ENCODE results near the gene POMC. TPM values are rescaled to one million over a fixed set of nuclear protein-coding genes. Genes with fewer than 3 reads are reported as not detected.

Gene POMC
- total and polyA plus RNA-seq, 12 donors = 0.75 to 115 (median 10.0) TPM

- no peak overlapping the region for H3K27ac ChIP-seq
- H3K4me3 ChIP-seq = no peak overlapping the region
- H3K4me1 ChIP-seq (replicated peaks in 1 of 2) = no peaks in the 10 kb centered on the region
- WGBS, 4 donors = 82 to 89% (median 83%) methylated on average over 4 of the region's 4 CpGs
- intact Hi-C loops (cut with DNase I) = loop anchor here (5.0 kb wide), 2 partner anchors 84 to 149 kb away; partner anchors contain the start of gene EFR3B (in 1 of the 2)
- H3K36me3 ChIP-seq (replicated peaks in 1 of 2) = no peaks in the 10 kb centered on the region
- TF ChIP-seq, protein P1, sequence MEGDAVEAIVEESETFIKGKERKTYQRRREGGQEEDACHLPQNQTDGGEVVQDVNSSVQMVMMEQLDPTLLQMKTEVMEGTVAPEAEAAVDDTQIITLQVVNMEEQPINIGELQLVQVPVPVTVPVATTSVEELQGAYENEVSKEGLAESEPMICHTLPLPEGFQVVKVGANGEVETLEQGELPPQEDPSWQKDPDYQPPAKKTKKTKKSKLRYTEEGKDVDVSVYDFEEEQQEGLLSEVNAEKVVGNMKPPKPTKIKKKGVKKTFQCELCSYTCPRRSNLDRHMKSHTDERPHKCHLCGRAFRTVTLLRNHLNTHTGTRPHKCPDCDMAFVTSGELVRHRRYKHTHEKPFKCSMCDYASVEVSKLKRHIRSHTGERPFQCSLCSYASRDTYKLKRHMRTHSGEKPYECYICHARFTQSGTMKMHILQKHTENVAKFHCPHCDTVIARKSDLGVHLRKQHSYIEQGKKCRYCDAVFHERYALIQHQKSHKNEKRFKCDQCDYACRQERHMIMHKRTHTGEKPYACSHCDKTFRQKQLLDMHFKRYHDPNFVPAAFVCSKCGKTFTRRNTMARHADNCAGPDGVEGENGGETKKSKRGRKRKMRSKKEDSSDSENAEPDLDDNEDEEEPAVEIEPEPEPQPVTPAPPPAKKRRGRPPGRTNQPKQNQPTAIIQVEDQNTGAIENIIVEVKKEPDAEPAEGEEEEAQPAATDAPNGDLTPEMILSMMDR (IDR thresholded peaks at IDR 0.05) = no peak
- no peak for TF ChIP-seq POLR2A (IDR thresholded peaks at IDR 0.05)
- no peak for DNase-seq
- H3K27me3 ChIP-seq = peaks cover under 1% of the 10 kb centered on the region
- no peaks in the 10 kb centered on the region for H3K9me3 ChIP-seq (replicated peaks in 1 of 3)
These were observed 42.4 kb downstream of the POMC start for GRCh38 chr2:25125976-25126375.

- Histone ChIP-seq H3K4me1 (replicated peaks in 1 of 2) (no peaks in the 10 kb centered on the region), H3K36me3 (replicated peaks in 1 of 2) (no peaks in the 10 kb centered on the region), H3K27ac (no peak overlapping the region), H3K9me3 (replicated peaks in 1 of 3) (no peaks in the 10 kb centered on the region), H3K27me3 (no peaks in the 10 kb centered on the region), H3K4me3 (no peak overlapping the region)
- TF ChIP-seq, protein P1 (IDR thresholded peaks at IDR 0.05) = no peak
- TF ChIP-seq POLR2A (IDR thresholded peaks at IDR 0.05) = no peak
- intact Hi-C loops (cut with DNase I) = loop anchor here (5.0 kb wide), 2 partner anchors 83 to 148 kb away; partner anchors contain the start of gene EFR3B (in 1 of the 2)
- DNase-seq = no peak
- WGBS, 4 donors = 86 to 94% (median 88%) methylated on average over 4 to 7 of the region's 7 CpGs
These were observed 43.2 kb downstream of the POMC start for GRCh38 chr2:25125189-25125588.

DNA sequence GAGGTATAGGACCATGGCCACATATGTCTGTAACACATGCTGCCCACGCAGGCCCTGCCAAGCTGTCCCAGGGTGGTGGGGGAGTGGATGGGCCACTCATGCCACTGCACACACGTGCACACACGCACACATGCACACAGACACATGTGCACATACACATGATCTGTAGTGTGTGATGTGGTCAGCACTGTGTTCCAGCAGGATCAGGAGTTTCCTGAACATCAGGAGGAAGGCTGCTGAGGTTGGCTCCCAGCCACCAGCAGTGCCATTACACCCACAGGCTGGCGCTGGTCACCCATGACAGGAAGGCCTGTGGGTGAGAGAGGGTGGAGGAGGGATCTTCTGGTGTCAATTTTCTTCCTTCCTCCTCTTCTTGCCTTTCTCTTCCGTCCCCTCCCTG is 44.7 kb downstream of the POMC start:
- intact Hi-C loops (cut with DNase I) = no loop called here
- TF ChIP-seq POLR2A (IDR thresholded peaks at IDR 0.05) = no peak
- TF ChIP-seq, protein P1 (IDR thresholded peaks at IDR 0.05) = no peak
- H3K27ac ChIP-seq = no peak overlapping the region
- no peaks in the 10 kb centered on the region for H3K27me3 ChIP-seq
- DNase-seq = no peak
- no peaks in the 10 kb centered on the region for H3K36me3 ChIP-seq (replicated peaks in 1 of 2)
- no peaks in the 10 kb centered on the region for H3K4me1 ChIP-seq (replicated peaks in 1 of 2)
- H3K9me3 ChIP-seq (replicated peaks in 1 of 3) = no peaks in the 10 kb centered on the region
- no peak overlapping the region for H3K4me3 ChIP-seq
- WGBS, 4 donors = 66 to 86% (median 79%) methylated on average over 2 to 5 of the region's 5 CpGs

DNA sequence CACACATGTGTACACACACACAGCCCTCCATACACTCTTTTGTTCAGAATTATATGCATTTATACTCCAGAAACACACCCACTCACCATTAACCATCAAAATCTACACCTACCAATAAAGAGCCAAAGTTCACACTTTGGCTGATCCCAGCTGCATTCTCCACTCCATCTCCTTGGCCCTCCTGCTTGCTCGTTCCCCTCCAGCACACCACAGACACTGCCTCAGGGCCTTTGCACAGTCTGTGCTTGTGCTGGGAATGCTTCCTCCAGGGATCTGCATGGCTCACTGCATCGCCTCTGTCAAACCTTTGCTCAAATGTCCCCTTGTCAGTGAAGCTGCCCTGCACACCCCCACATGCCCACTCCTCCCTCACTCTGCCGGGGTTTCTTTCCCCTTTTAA is 46.0 kb downstream of the POMC start:
- no peaks in the 10 kb centered on the region for H3K9me3 ChIP-seq (replicated peaks in 1 of 3)
- DNase-seq = no peak
- H3K27me3 ChIP-seq = no peaks in the 10 kb centered on the region
- H3K4me3 ChIP-seq = no peak overlapping the region
- H3K4me1 ChIP-seq (replicated peaks in 1 of 2) = no peaks in the 10 kb centered on the region
- H3K36me3 ChIP-seq (replicated peaks in 1 of 2) = no peaks in the 10 kb centered on the region
- intact Hi-C loops (cut with DNase I) = no loop called here
- no peak for TF ChIP-seq POLR2A (IDR thresholded peaks at IDR 0.05)
- TF ChIP-seq, protein P1 (IDR thresholded peaks at IDR 0.05) = no peak
- WGBS, 4 donors = 94 to 99% (median 96%) methylated on average over 3 of the region's 3 CpGs
- no peak overlapping the region for H3K27ac ChIP-seq
